GM12865 (cell line): ENCODE data around the gene PLK5.

Experiments
- DNase-seq: peaks from one replicate; pipeline ENCODE4 v3.0.0; 2010; ENCODE audit warnings: low read depth
- H3K4me3 ChIP-seq: 2 replicates; pipeline ENCODE4 v1.5.1; 2011; ENCODE audit warnings: mild to moderate bottlenecking, low read depth, low read length, control low read depth
- CTCF ChIP-seq: IDR thresholded peaks from 2 replicates; pipeline ENCODE4 v1.5.1; 2011; ENCODE audit warnings: low read length, control low read depth, low read depth, inconsistent platforms; ENCODE audit not compliant: insufficient read depth; ENCODE audit errors: missing control alignments

PLK5 gene

GRCh38 chr19:1556390-1557070 is 32.7 kb downstream of the PLK5 start:
- DNase-seq = no peak
- no peak overlapping the region for H3K4me3 ChIP-seq
- no peak for TF ChIP-seq CTCF

DNA sequence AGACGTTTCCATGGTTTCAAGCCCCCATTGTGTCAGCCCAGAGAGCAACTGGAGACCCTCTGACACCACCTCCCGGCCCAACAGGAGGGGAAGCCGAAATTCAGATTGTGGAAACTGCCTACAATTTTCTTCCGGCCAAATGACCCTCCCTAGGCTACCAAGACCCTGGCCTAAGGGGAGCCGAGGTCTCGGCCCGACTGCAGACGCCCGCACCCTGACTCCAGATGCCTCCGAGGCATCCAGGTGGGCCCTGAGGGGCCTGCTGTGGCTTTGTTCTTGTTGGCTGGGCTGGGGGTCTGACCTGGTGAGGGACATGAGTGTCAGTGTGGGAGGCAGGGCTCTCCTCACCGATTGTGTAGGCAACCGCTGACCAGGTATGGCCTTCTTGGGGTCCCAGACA is 34.7 kb downstream of the PLK5 start:
- no peak for TF ChIP-seq CTCF
- DNase-seq = no peak
- no peak overlapping the region for H3K4me3 ChIP-seq

DNA sequence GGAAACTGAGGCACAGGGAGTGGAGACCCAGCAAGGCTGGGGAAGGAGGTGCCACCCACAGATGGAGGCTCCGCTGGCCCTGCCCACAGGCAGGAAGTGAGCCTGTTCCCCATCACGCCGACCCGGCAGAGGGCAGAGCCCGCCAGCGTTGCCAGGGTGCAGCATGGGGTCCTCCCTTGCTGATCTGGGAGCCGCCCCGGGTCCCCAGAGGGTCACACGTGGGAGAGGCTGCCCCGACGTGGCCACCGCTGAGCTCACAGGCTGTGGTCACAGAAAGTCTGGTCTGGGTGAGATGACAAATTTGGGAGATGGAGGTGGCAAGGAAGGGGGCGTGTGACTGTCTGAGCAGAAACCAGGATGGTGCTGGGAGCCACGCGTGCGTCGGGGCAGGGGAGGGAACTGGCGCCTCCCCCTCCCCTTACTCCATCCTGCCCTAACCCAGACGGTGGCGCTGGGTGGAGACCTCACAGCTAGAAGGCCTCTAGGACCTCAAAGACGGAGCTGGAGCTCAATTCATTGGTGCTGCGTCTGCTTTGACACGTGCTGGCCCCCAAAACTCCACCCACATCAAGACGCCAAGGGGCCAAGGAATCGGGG is 36.5 kb downstream of the PLK5 start:
- H3K4me3 ChIP-seq = no peak overlapping the region
- no peak for DNase-seq
- TF ChIP-seq CTCF = no peak

DNA sequence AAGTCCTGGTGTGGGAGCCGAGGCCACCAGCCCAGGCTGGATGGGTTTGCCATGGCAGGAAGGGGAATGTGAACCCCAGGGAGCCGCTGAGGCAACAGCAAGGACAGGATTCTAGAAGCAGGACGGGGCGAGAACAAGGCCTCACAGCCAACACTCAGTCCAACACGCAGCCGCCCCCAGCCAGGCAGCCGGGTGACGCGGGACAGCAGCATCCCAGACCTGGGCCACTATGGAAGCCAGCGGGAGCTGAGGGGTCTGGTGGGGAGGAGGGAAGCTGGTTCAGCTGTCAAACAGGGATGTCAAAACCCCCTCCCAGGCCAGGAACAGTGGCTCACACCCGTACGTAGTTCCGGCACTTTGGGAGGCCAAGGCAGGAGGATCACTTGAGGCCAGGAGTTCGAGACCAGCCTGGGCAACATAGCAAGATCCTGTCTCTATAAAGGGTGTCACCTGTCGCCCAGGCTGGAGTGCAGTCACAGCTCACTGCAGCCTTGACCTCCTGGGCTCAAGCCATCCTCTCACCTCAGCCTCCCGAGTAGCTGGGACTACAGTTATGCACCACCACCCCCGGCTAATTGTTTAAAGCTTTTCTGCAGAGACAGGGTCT is 37.5 kb downstream of the PLK5 start:
- no peak for DNase-seq
- no peak overlapping the region for H3K4me3 ChIP-seq
- TF ChIP-seq CTCF = no peak

- no peak for TF ChIP-seq CTCF
- DNase-seq = no peak
- no peak overlapping the region for H3K4me3 ChIP-seq
Measured at GRCh38 chr19:1563251-1563650, 39.4 kb downstream of the PLK5 start.

- no peak for DNase-seq
- no peak overlapping the region for H3K4me3 ChIP-seq
- TF ChIP-seq CTCF = no peak
Measured at GRCh38 chr19:1566392-1567115, 42.7 kb downstream of the PLK5 start.
